HepG2 (cell line): ENCODE results near the gene PSMB3. TPM values are rescaled to one million over a fixed set of nuclear protein-coding genes. Genes with fewer than 3 reads are reported as not detected.

Experiments used
- AGO1 ChIP-seq: fragments of 200-400 bp; formaldehyde crosslinking; IDR thresholded peaks from 2 replicates; pipeline ENCODE4 v1.6.1; 2017; ENCODE audit warnings: mild to moderate bottlenecking, low read depth, low read length, moderate library complexity; ENCODE audit not compliant: poor library complexity, severe bottlenecking
- ARID4A ChIP-seq: sonication (generic); formaldehyde crosslinking; IDR thresholded peaks from 2 replicates; pipeline ENCODE4 v1.5.0; 2020; ENCODE audit warnings: mild to moderate bottlenecking, missing genetic modification reagents, borderline replicate concordance
- BRD4 ChIP-seq: sonication (generic); formaldehyde crosslinking; IDR thresholded peaks from 2 replicates; pipeline ENCODE4 v1.4.0; 2020; ENCODE audit warnings: missing genetic modification reagents
- CEBPZ ChIP-seq: IDR thresholded peaks from 2 replicates; pipeline ENCODE4 v1.6.1; 2012; ENCODE audit warnings: low read length, improper control_type of control experiment
- MYC ChIP-seq: sonication (generic); formaldehyde crosslinking; IDR thresholded peaks from 2 replicates; pipeline ENCODE4 v1.9.0; 2021; ENCODE audit warnings: missing genetic modification reagents, borderline replicate concordance
- NFAT5 ChIP-seq: sonication (generic); formaldehyde crosslinking; IDR thresholded peaks from 2 replicates; pipeline ENCODE4 v1.4.0; 2020; ENCODE audit warnings: missing genetic modification reagents
- RNF2 ChIP-seq: fragments of 450-650 bp; conservative IDR thresholded peaks from 2 replicates; pipeline ENCODE4 v1.6.1; 2016; ENCODE audit warnings: low read depth
- ZBTB7A ChIP-seq: sonication (generic); formaldehyde crosslinking; IDR thresholded peaks from 2 replicates; pipeline ENCODE4 v1.8.0; 2022; ENCODE audit warnings: mild to moderate bottlenecking, missing genetic modification reagents
- ZFP1 ChIP-seq: IDR thresholded peaks from 2 replicates; pipeline ENCODE4 v1.6.1; 2016
- ZFP36 ChIP-seq: fragments of 150-350 bp; IDR thresholded peaks from 2 replicates; pipeline ENCODE4 v1.6.1; 2018; ENCODE audit warnings: borderline replicate concordance, low read length, low read depth; ENCODE audit not compliant: partially characterized antibody
- ZNF589 ChIP-seq: sonication (generic); formaldehyde crosslinking; conservative IDR thresholded peaks from 2 replicates; pipeline ENCODE4 v1.8.0; 2022; ENCODE audit warnings: mild to moderate bottlenecking, moderate library complexity, missing genetic modification reagents
- ZNF639 ChIP-seq: conservative IDR thresholded peaks from 2 replicates; pipeline ENCODE4 v1.6.1; 2018; ENCODE audit warnings: missing genetic modification reagents
- ZNF891 ChIP-seq: sonication (generic); formaldehyde crosslinking; IDR thresholded peaks from 2 replicates; pipeline ENCODE4 v1.5.0; 2020; ENCODE audit warnings: mild to moderate bottlenecking, missing genetic modification reagents
- polyA plus RNA-seq, 8 experiments: library from polyadenylated mRNA; depleted of rRNA in 3 of 8; stranded (reverse) in 7 of 8; unstranded in 1 of 8; fragments of >200 nt; fragmentation: Illumina TruSeq in 4 of 8; extraction: Trizol in 4 of 8; gene quantifications; 2 replicates each; pipeline versions ENCODE4 v1.2.1 to v1.2.3, GENCODE V29; 2011 to 2016; ENCODE audit warnings: low read depth in 4 of 8, missing spikeins in 1 of 8, mixed read lengths in 1 of 8; ENCODE audit not compliant: insufficient read depth in 1 of 8
- total RNA-seq, 5 experiments: library from RNA; depleted of rRNA; stranded (reverse); fragments of >200 nt; fragmentation: Illumina TruSeq; extraction: Trizol; gene quantifications; 2 replicates each; pipeline ENCODE4 v1.2.3, GENCODE V29; 2016; ENCODE audit warnings: low read depth in 1 of 5

PSMB3 gene
- total and polyA plus RNA-seq, 2 of the 13 experiments (the other 11 are each of a cell fraction or from before 2014, with no cell fraction given): 366 to 517 TPM

- TF ChIP-seq CEBPZ: no peak
- no peak for TF ChIP-seq ZFP1 (CRISPR knock-in tag)
- TF ChIP-seq ZNF639 (CRISPR knock-in tag): no peak
- TF ChIP-seq ZFP36: no peak
- TF ChIP-seq MYC: peak; percentile 74
- peak; percentile 82 for TF ChIP-seq ZNF589 (CRISPR knock-in tag)
- TF ChIP-seq ARID4A (CRISPR knock-in tag): peak; percentile 75
- TF ChIP-seq NFAT5 (CRISPR knock-in tag): peak; percentile 77; the same call in 1 of the 2 replicates
- TF ChIP-seq ZBTB7A (CRISPR knock-in tag): no peak
- no peak for TF ChIP-seq AGO1
- TF ChIP-seq ZNF891: peak; percentile 92
- TF ChIP-seq BRD4: no peak; the same call in 1 of the 2 replicates
- no peak for TF ChIP-seq RNF2
Observed at GRCh38 chr17:38798614-38799500, 46.3 kb downstream of the PSMB3 start (continued).
